Measurements from ENCODE around the gene ALG14.
"Not testable (repeated sequence)": the region's sequence is repeated elsewhere in the genome, so short reads cannot be mapped to it uniquely, and the experiment has no call there.

ALG14 gene

GRCh38 chr1:94951509-94952208, 121.1 kb downstream of the ALG14 start:
- DNase-seq, result no peak

- no peak for DNase-seq
Observed at GRCh38 chr1:94951046-94951445, 121.7 kb downstream of the ALG14 start.

- DNase-seq, result peak; percentile 92 to 93
Observed at GRCh38 chr1:94949681-94950661, 122.8 kb downstream of the ALG14 start.

GRCh38 chr1:94947437-94947836, 125.3 kb downstream of the ALG14 start:
- DNase-seq, result peak in 1 of 2 experiments; percentile 48

- peak; percentile 5 to 44 for DNase-seq
Observed at GRCh38 chr1:94946886-94947285, 125.9 kb downstream of the ALG14 start.

GRCh38 chr1:94942171-94943128, 130.3 kb downstream of the ALG14 start:
- DNase-seq, result no peak

- DNase-seq, result not testable (repeated sequence)
Observed at GRCh38 chr1:94941480-94941879, 131.3 kb downstream of the ALG14 start.

GRCh38 chr1:94940738-94941137, 132.0 kb downstream of the ALG14 start:
- DNase-seq, result no peak

GRCh38 chr1:94937820-94938219, 134.9 kb downstream of the ALG14 start:
- DNase-seq, result no peak

GRCh38 chr1:94936861-94937620, 135.7 kb downstream of the ALG14 start:
- no peak for DNase-seq

GRCh38 chr1:94935476-94935875, 137.3 kb downstream of the ALG14 start:
- no peak for DNase-seq

GRCh38 chr1:94935034-94935433, 137.7 kb downstream of the ALG14 start:
- DNase-seq, result no peak

GRCh38 chr1:94934551-94934950, 138.2 kb downstream of the ALG14 start:
- DNase-seq, result no peak

- DNase-seq, result no peak
Observed at GRCh38 chr1:94931254-94931841, 141.4 kb downstream of the ALG14 start.

- DNase-seq, result no peak
Observed at GRCh38 chr1:94929351-94930217, 143.2 kb downstream of the ALG14 start.

GRCh38 chr1:94928293-94928939, 144.3 kb downstream of the ALG14 start:
- no peak for DNase-seq

- peak; percentile 65 to 89 for DNase-seq
Observed at GRCh38 chr1:94927405-94928175, 145.2 kb downstream of the ALG14 start.

- peak; percentile 63 to 97 for DNase-seq
Observed at GRCh38 chr1:94926915-94927404, 145.8 kb downstream of the ALG14 start, which contains the start of gene CNN3. Gene CNN3, minus strand, starts transcription at chr1:94927110. Its CDS starts 216 bp downstream, at chr1:94926894.

Data from NCI-H526 (cell line).